ENCODE results near the gene TPCN2.

DNA sequence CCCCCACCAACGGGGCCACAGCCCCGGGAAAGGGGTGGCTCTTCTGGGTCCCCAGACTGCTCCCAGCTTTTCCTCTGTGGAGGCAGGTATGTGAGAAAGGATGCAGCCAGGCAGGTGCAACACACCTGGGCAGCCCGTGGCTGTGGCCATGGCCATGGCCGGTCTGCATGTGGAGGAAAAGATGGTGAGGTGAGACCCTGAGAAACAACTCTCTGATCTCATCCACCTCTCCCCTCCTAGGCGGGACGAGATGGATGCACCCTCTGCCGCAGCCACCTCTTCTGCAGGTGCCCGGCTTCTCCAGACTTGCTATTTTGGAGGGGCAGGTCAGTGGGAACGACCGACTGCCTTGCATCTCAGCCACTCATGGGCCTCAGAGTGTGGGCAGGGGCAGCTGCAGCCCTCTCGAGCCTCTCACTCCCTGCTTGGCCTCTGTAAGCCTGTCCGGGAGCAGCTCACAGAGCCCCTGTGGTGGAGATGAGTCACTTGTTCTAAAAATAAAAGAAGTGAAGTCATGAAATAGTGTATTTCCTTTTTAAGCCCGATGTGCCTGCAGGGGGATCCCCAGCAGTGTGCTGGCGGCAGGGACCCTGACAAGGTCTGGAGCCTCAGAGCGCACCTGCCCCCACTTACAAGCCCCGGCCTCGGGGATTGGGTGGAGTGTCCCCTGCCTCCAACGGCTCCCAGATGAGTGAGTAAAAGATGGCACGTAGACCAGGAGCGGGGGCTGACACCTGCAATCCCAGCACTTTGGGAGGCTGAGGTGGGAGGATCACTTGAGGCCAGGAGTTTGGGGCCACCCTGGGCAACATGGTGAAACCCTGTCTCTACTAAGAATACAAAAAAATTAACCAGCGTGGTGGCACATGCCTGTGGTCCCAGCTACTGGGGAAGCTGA is 117.7 kb downstream of the TPCN2 start:
- TF ChIP-seq, protein P1, sequence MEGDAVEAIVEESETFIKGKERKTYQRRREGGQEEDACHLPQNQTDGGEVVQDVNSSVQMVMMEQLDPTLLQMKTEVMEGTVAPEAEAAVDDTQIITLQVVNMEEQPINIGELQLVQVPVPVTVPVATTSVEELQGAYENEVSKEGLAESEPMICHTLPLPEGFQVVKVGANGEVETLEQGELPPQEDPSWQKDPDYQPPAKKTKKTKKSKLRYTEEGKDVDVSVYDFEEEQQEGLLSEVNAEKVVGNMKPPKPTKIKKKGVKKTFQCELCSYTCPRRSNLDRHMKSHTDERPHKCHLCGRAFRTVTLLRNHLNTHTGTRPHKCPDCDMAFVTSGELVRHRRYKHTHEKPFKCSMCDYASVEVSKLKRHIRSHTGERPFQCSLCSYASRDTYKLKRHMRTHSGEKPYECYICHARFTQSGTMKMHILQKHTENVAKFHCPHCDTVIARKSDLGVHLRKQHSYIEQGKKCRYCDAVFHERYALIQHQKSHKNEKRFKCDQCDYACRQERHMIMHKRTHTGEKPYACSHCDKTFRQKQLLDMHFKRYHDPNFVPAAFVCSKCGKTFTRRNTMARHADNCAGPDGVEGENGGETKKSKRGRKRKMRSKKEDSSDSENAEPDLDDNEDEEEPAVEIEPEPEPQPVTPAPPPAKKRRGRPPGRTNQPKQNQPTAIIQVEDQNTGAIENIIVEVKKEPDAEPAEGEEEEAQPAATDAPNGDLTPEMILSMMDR (conservative IDR thresholded peaks at IDR 0.05 in 1 of 2, IDR thresholded peaks at IDR 0.05 in 1 of 2; ENCODE audit: extremely low read depth in 1 of 2, insufficient read depth in 1 of 2, low read depth in 1 of 2, low read length in 2 of 2): peak in 1 of 2 donors; percentile 13
- TF ChIP-seq EZH2 (IDR thresholded peaks at IDR 0.05; ENCODE audit: borderline replicate concordance, low read length): no peak
